Tibial nerve (tissue), 3 donors: Measurements from ENCODE around the gene NKAIN4.

ENCODE experiments used
- POLR2A ChIP-seq, 2 donors: fragments of 450-650 bp; IDR thresholded peaks; one replicate each; pipeline ENCODE4 v1.6.1; 2017; ENCODE audit warnings: antibody characterized with exemption in 2 of 2, mild to moderate bottlenecking in 2 of 2, moderate library complexity in 2 of 2
- TF ChIP-seq, protein P1 (sequence below), 5 experiments: fragments of 200-600 bp in 3 of 5; fragments of 450-650 bp in 2 of 5; sonication (generic) in 3 of 5; IDR thresholded peaks; one replicate each; pipeline ENCODE4 v1.5.1; 2016 to 2019; ENCODE audit warnings: antibody characterized with exemption in 5 of 5, mild to moderate bottlenecking in 3 of 5, moderate library complexity in 2 of 5

DNA sequence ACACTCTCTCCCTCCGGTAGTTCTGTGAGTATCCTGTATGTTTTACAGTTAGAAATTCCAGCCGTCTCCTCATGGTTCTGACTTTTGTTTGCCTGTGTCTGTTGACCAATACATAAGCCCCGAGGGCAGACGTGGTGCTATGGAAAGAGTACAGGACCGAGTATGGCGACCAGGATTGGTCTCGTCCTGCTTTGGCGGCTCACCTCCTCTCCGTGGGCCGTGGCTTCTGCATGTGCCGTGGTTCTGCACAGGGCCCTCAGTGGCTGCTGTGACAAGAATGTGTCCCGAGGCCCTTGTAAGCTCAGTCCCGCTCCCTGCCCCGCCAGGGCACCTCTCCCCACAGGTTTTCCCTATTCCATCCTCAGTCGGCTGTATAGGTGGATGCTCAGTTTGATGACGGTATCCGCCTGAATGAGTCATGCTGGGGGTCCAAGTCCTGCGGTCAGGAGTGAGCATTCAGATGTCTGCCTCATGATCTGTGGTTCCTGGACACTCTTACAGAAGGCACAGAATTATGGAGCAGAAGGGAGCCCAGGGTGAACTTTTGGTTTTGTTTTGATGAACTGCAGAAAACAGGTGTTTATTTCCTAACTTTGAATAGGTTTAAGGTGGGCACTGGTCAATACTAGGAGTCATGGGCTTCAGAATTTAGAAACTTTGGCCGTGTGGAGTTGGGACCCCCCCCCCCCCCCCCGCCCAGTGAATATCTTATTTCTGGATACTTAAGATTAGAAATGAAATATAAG, 19.5 kb upstream of the NKAIN4 start:
- TF ChIP-seq, protein P1, sequence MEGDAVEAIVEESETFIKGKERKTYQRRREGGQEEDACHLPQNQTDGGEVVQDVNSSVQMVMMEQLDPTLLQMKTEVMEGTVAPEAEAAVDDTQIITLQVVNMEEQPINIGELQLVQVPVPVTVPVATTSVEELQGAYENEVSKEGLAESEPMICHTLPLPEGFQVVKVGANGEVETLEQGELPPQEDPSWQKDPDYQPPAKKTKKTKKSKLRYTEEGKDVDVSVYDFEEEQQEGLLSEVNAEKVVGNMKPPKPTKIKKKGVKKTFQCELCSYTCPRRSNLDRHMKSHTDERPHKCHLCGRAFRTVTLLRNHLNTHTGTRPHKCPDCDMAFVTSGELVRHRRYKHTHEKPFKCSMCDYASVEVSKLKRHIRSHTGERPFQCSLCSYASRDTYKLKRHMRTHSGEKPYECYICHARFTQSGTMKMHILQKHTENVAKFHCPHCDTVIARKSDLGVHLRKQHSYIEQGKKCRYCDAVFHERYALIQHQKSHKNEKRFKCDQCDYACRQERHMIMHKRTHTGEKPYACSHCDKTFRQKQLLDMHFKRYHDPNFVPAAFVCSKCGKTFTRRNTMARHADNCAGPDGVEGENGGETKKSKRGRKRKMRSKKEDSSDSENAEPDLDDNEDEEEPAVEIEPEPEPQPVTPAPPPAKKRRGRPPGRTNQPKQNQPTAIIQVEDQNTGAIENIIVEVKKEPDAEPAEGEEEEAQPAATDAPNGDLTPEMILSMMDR (IDR thresholded peaks at IDR 0.05), result no peak
- TF ChIP-seq POLR2A (IDR thresholded peaks at IDR 0.05), result no peak
